Ascending aorta (tissue), 2 donors: ENCODE data around the gene COLEC11. TPM values are rescaled to one million over a fixed set of nuclear protein-coding genes. Genes with fewer than 3 reads are reported as not detected.

ENCODE experiments used
- DNase-seq, 2 donors: peaks; one replicate each; pipeline ENCODE4 v3.0.0-alpha.2; 2019; ENCODE audit warnings: low spot score in 2 of 2
- H3K27ac ChIP-seq, 2 donors: fragments of 200-600 bp; sonication (generic); one replicate each; pipeline ENCODE4 v1.5.1; 2016 to 2017; ENCODE audit warnings: mild to moderate bottlenecking in 1 of 2
- H3K27me3 ChIP-seq: fragments of 200-600 bp; sonication (generic); one replicate; pipeline ENCODE4 v1.5.1; 2017
- H3K36me3 ChIP-seq, 2 donors: fragments of 200-600 bp; sonication (generic); one replicate each; pipeline ENCODE4 v1.5.1; 2016
- H3K4me1 ChIP-seq, 2 donors: fragments of 200-600 bp; sonication (generic); one replicate each; pipeline ENCODE4 v1.5.1; 2016 to 2017; ENCODE audit warnings: mild to moderate bottlenecking in 1 of 2
- H3K4me3 ChIP-seq, 2 donors: fragments of 200-600 bp; sonication (generic); one replicate each; pipeline ENCODE4 v1.5.1; 2016 to 2017; ENCODE audit warnings: mild to moderate bottlenecking in 1 of 2
- H3K9me3 ChIP-seq, 2 donors: fragments of 200-600 bp; sonication (generic); one replicate each; pipeline ENCODE4 v1.5.1; 2016
- intact Hi-C: fragments of 100-400 bp; cut with DNase I; formaldehyde crosslinking; loops from one replicate; pipeline ENCODE4 v1.15.1; 2023
- total RNA-seq: library from RNA; depleted of rRNA; stranded (reverse); fragments of >200 nt; gene quantifications from one replicate; pipeline ENCODE4 v1.1.0, GENCODE V29; 2016
- TF ChIP-seq, protein P1 (sequence below), 3 experiments: fragments of 200-600 bp in 2 of 3; fragments of 450-650 bp in 1 of 3; sonication (generic) in 2 of 3; IDR thresholded peaks; one replicate each; pipeline ENCODE4 v1.5.1; 2016 to 2019; ENCODE audit warnings: antibody characterized with exemption in 3 of 3, mild to moderate bottlenecking in 1 of 3, moderate library complexity in 1 of 3

Gene COLEC11
- total RNA-seq, 1 donor from 2014 or later = 0.75 TPM

DNA sequence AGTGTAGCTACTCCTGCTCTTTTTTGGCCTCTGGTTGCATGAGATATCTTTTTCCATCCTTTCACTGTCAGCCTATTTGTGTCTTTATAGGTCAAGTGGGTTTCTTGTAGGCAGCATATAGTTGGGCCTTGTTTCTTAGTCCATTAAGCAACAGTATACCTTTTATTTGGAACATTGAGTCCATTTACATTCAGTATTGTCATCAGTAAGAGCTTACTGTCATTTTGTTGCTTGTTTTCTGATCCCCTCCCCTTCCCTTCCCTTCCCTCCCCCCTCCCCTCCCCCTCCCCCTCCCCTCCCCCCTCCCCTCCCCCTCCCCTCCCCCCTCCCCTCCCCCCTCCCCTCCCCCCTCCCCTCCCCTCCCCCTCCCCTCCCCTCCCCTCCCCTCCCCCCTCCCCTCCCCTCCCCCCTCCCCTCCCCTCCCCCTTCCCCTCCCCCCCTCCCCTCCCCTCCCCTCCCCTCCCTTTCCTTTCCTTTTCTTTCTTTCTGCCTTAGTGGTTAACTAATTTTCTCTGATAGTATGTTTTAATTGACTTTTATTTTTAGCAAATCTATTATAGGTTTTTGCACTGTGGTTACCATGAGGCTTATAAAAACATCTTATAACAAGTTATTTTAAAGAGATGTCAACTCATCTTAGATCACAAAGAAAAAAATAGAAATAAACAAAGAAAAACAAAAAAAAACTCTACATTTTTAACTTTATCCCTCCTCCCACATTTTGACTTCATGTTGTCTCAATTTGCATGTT lies 95.3 kb downstream of the COLEC11 start:
- intact Hi-C loops = no loop called here

GRCh38 chr2:3692375-3692774 lies 97.5 kb downstream of the COLEC11 start:
- Histone ChIP-seq H3K27me3 (no peaks in the 10 kb centered on the region), H3K36me3 (no peaks in the 10 kb centered on the region), H3K4me3 (no peak overlapping the region), H3K27ac (no peak overlapping the region), H3K4me1 (no peaks in the 10 kb centered on the region), H3K9me3 (no peaks in the 10 kb centered on the region)
- TF ChIP-seq, protein P1, sequence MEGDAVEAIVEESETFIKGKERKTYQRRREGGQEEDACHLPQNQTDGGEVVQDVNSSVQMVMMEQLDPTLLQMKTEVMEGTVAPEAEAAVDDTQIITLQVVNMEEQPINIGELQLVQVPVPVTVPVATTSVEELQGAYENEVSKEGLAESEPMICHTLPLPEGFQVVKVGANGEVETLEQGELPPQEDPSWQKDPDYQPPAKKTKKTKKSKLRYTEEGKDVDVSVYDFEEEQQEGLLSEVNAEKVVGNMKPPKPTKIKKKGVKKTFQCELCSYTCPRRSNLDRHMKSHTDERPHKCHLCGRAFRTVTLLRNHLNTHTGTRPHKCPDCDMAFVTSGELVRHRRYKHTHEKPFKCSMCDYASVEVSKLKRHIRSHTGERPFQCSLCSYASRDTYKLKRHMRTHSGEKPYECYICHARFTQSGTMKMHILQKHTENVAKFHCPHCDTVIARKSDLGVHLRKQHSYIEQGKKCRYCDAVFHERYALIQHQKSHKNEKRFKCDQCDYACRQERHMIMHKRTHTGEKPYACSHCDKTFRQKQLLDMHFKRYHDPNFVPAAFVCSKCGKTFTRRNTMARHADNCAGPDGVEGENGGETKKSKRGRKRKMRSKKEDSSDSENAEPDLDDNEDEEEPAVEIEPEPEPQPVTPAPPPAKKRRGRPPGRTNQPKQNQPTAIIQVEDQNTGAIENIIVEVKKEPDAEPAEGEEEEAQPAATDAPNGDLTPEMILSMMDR (IDR thresholded peaks at IDR 0.05) = peak in 2 of 3 experiments; percentile 24 to 54
- DNase-seq = no peak
- intact Hi-C loops = loop anchor here (2.0 kb wide), 1 partner anchor 86 kb away; no protein-coding TSS in a partner anchor

More for the DNA sequence above, 95.3 kb downstream of the COLEC11 start:
- no peak for DNase-seq
- no peak overlapping the region for H3K27ac ChIP-seq
- H3K27me3 ChIP-seq = no peaks in the 10 kb centered on the region
- H3K4me1 ChIP-seq = no peaks in the 10 kb centered on the region
- no peaks in the 10 kb centered on the region for H3K36me3 ChIP-seq
- TF ChIP-seq, protein P1 (IDR thresholded peaks at IDR 0.05) = no peak
- H3K9me3 ChIP-seq = no peaks in the 10 kb centered on the region
- H3K4me3 ChIP-seq = no peak overlapping the region

Other genes starting within 250 kb of the COLEC11 start
- 14.5 TPM for gene EIPR1, start 217.3 kb upstream of the COLEC11 start, total RNA-seq
- gene TRAPPC12, start 215.4 kb upstream of the COLEC11 start, total RNA-seq = 94.0 TPM
- gene ADI1, start 75.6 kb upstream of the COLEC11 start, total RNA-seq = 40.9 TPM
- gene RNASEH1, start 36.8 kb upstream of the COLEC11 start, total RNA-seq = 9.3 TPM
- gene RPS7, start 19.9 kb upstream of the COLEC11 start, total RNA-seq = 1,995 TPM
- not detected for gene ALLC, start 63.1 kb downstream of the COLEC11 start, total RNA-seq
- gene DCDC2C, start 108.5 kb downstream of the COLEC11 start, total RNA-seq = 2.4 TPM